Calu3 (cell line): ENCODE data around the gene RERE. TPM values are rescaled to one million over a fixed set of nuclear protein-coding genes. Genes with fewer than 3 reads are reported as not detected.

ENCODE experiments used
- BruUV-seq: library from RNA; stranded (reverse); fragments of 400-500 nt; replicated peaks from 2 replicates; lab custom pipeline; 2021; lab: Mats Ljungman, UMichigan
- CTCF ChIA-PET: fragments of 300-600 bp; sonication (Branson Sonifier 250); formaldehyde crosslinking; loops from one replicate; lab custom pipeline; 2022; ENCODE audit warnings: antibody characterized with exemption; lab: Charles Lee
- DNase-seq: peaks from one replicate; pipeline ENCODE4 v3.0.0; 2022
- H3K27ac Mint-ChIP-seq: one replicate; pipeline ENCODE4 v1.8.0; 2022; ENCODE audit warnings: mixed read lengths; ENCODE audit not compliant: unreplicated experiment
- H3K27me3 Mint-ChIP-seq: one replicate; pipeline ENCODE4 v1.8.0; 2022; ENCODE audit warnings: mixed read lengths; ENCODE audit not compliant: unreplicated experiment
- H3K36me3 Mint-ChIP-seq: one replicate; pipeline ENCODE4 v1.8.0; 2022; ENCODE audit warnings: mild to moderate bottlenecking, moderate library complexity, mixed read lengths; ENCODE audit not compliant: insufficient read depth, unreplicated experiment
- H3K4me1 Mint-ChIP-seq: one replicate; pipeline ENCODE4 v1.8.0; 2022; ENCODE audit warnings: mild to moderate bottlenecking, low read depth, mixed read lengths; ENCODE audit not compliant: unreplicated experiment
- H3K4me3 Mint-ChIP-seq: one replicate; pipeline ENCODE4 v1.8.0; 2022; ENCODE audit warnings: mild to moderate bottlenecking, low read depth, moderate library complexity, mixed read lengths; ENCODE audit not compliant: unreplicated experiment
- H3K9me3 Mint-ChIP-seq: one replicate; pipeline ENCODE4 v1.8.0; 2022; ENCODE audit warnings: low read depth, mixed read lengths; ENCODE audit not compliant: unreplicated experiment
- CTCF ChIP-seq: fragments of 200-600 bp; IDR thresholded peaks from one replicate; pipeline ENCODE4 v1.8.0; 2022; ENCODE audit warnings: antibody characterized with exemption; ENCODE audit not compliant: unreplicated experiment
- intact Hi-C: fragments of 100-400 bp; cut with micrococcal nuclease; formaldehyde crosslinking; loops from one replicate; pipeline ENCODE4 v1.10.0; 2022; ENCODE audit not compliant: unreplicated experiment
- total RNA-seq: library from RNA; stranded (reverse); gene quantifications from 2 replicates; pipeline ENCODE4 v1.2.3, GENCODE V29; 2022

Gene RERE
- total RNA-seq, 1 experiment from 2014 or later, result 45.9 TPM

DNA sequence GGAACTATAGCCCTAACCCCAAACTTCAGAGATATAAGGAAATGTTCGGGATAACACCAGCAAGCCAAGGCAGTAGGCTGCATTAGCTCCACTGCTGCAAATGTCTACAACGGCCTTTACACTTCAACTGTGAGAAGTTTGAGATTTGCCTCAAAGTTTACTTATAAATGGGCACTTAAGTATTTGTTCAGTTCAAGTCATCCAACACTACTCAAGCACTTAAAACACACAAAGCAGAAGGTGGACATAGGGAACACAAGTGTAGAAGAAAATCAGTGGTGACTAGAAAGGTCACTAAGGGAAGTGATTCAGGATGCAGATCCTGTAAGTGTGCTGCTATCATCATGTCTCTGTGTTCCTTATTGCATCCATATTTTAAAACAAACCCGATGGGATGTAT is 278.9 kb downstream of the RERE start:
- intact Hi-C loops, result no loop called here
- Mint-ChIP-seq H3K36me3 (no peaks in the 10 kb centered on the region), H3K4me3 (no peak overlapping the region), H3K4me1 (no peaks in the 10 kb centered on the region), H3K27ac (no peak overlapping the region), H3K27me3 (no peaks in the 10 kb centered on the region), H3K9me3 (no peaks in the 10 kb centered on the region)
- CTCF ChIA-PET, result no interaction called here
- no peak for TF ChIP-seq CTCF
- DNase-seq, result no peak
- BruUV-seq, result no TSS peak

GRCh38 chr1:8537991-8538390 is 279.4 kb downstream of the RERE start:
- no peaks in the 10 kb centered on the region for H3K4me1 Mint-ChIP-seq
- intact Hi-C loops, result no loop called here
- H3K36me3 Mint-ChIP-seq, result no peaks in the 10 kb centered on the region
- no peak for DNase-seq
- no peak overlapping the region for H3K4me3 Mint-ChIP-seq
- CTCF ChIA-PET, result no interaction called here
- TF ChIP-seq CTCF, result no peak
- H3K9me3 Mint-ChIP-seq, result no peaks in the 10 kb centered on the region
- H3K27me3 Mint-ChIP-seq, result no peaks in the 10 kb centered on the region
- no TSS peak for BruUV-seq
- H3K27ac Mint-ChIP-seq, result no peak overlapping the region

DNA sequence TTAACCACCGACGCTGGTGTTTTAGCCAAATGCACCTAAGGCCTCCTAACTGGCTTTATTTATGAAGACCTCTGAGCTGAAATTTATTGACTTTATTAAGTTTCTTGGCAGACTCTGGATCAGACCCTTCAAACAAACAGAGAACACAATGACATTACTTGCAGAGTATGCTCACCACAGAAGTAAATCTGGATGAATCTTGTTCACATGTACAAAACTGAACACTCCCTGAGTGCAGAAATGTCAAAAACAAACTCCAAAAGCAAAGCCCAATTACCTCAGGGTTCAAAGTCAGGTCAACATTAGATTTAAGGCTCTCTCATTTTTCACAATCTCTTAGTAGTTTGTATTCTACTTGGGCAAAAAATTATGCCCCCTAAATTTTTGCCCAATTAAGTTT is 280.9 kb downstream of the RERE start:
- TF ChIP-seq CTCF, result no peak
- H3K4me3 Mint-ChIP-seq, result no peak overlapping the region
- no peaks in the 10 kb centered on the region for H3K9me3 Mint-ChIP-seq
- DNase-seq, result no peak
- CTCF ChIA-PET, result no interaction called here
- no peak overlapping the region for H3K27ac Mint-ChIP-seq
- H3K27me3 Mint-ChIP-seq, result no peaks in the 10 kb centered on the region
- no peaks in the 10 kb centered on the region for H3K4me1 Mint-ChIP-seq
- H3K36me3 Mint-ChIP-seq, result no peaks in the 10 kb centered on the region
- intact Hi-C loops, result no loop called here
- BruUV-seq, result no TSS peak

- no peaks in the 10 kb centered on the region for H3K36me3 Mint-ChIP-seq
- BruUV-seq, result no TSS peak
- no peak for DNase-seq
- no peaks in the 10 kb centered on the region for H3K4me1 Mint-ChIP-seq
- no peak overlapping the region for H3K4me3 Mint-ChIP-seq
- CTCF ChIA-PET, result no interaction called here
- intact Hi-C loops, result no loop called here
- no peaks in the 10 kb centered on the region for H3K9me3 Mint-ChIP-seq
- no peaks in the 10 kb centered on the region for H3K27me3 Mint-ChIP-seq
- H3K27ac Mint-ChIP-seq, result no peak overlapping the region
- no peak for TF ChIP-seq CTCF
Measured at GRCh38 chr1:8533907-8534306, 283.5 kb downstream of the RERE start.
